Gastroesophageal sphincter (tissue), 3 donors: ENCODE results near the gene FAM240B.

ENCODE experiments used
- CTCF ChIP-seq, 4 experiments: fragments of 200-600 bp in 2 of 4; fragments of 450-650 bp in 2 of 4; sonication (generic) in 1 of 4; IDR thresholded peaks; one replicate each; pipeline ENCODE4 v1.5.1; 2017 to 2019; ENCODE audit warnings: antibody characterized with exemption in 4 of 4, mild to moderate bottlenecking in 2 of 4, moderate library complexity in 2 of 4
- POLR2AphosphoS5 ChIP-seq: sonication (generic); formaldehyde crosslinking; IDR thresholded peaks from one replicate; pipeline ENCODE4 v1.6.1; 2017; ENCODE audit warnings: antibody characterized with exemption

GRCh38 chr9:38715684-38716083, 4.2 kb downstream of the FAM240B start:
- TF ChIP-seq CTCF (IDR thresholded peaks at IDR 0.05) (no peak), POLR2AphosphoS5 (no peak)
